Peyer's patch (tissue), 4 donors: ENCODE measurements around the gene EPAS1.

Source experiments
- CTCF ChIP-seq, 6 experiments: fragments of 450-650 bp in 4 of 6; fragments of 200-600 bp in 2 of 6; sonication (generic) in 1 of 6; IDR thresholded peaks; one replicate each; pipeline ENCODE4 v1.5.1; 2017 to 2019; ENCODE audit warnings: antibody characterized with exemption in 6 of 6, mild to moderate bottlenecking in 3 of 6, moderate library complexity in 1 of 6
- POLR2A ChIP-seq, 2 donors: fragments of 450-650 bp; IDR thresholded peaks; one replicate each; pipeline ENCODE4 v1.5.1; 2017; ENCODE audit warnings: antibody characterized with exemption in 2 of 2, mild to moderate bottlenecking in 2 of 2, moderate library complexity in 2 of 2

- TF ChIP-seq CTCF (IDR thresholded peaks at IDR 0.05), result no peak
- no peak for TF ChIP-seq POLR2A (IDR thresholded peaks at IDR 0.05)
Measured at GRCh38 chr2:46249654-46250053, 47.6 kb upstream of the EPAS1 start.
